AG04450 (cell line): ENCODE data around the gene HAT1. TPM values are rescaled to one million over a fixed set of nuclear protein-coding genes. Genes with fewer than 3 reads are reported as not detected.

Experiments used
- CTCF ChIA-PET: fragments of 300-600, 350-600 bp; formaldehyde crosslinking; extraction: SDS; loops from one replicate; lab custom pipeline; 2022; ENCODE audit warnings: antibody characterized with exemption, inconsistent platforms; lab: Charles Lee
- POLR2A ChIA-PET: fragments of 350-600 bp; formaldehyde crosslinking; extraction: SDS; loops from one replicate; lab custom pipeline; 2021; ENCODE audit warnings: antibody characterized with exemption, inconsistent platforms; lab: Yijun Ruan, JAX
- DNase-seq: peaks from one replicate; pipeline ENCODE4 v3.0.0-alpha.2; 2011; ENCODE audit warnings: low read depth, low spot score
- H3K27ac ChIP-seq: one replicate; pipeline ENCODE4 v1.5.1; 2012; ENCODE audit warnings: low read depth, low read length, control low read depth
- H3K27me3 ChIP-seq: one replicate; pipeline ENCODE4 v1.6.0; 2012; ENCODE audit warnings: low read length; ENCODE audit not compliant: control insufficient read depth, insufficient read depth
- H3K4me3 ChIP-seq: 2 replicates; pipeline ENCODE4 v1.5.1; 2011; ENCODE audit warnings: mild to moderate bottlenecking, low read depth, low read length, control low read depth
- H3K9me3 ChIP-seq: 2 replicates; pipeline ENCODE4 v1.5.1; 2012; ENCODE audit warnings: low read length; ENCODE audit not compliant: control insufficient read depth, insufficient read depth
- polyA plus RNA-seq: library from polyadenylated mRNA; depleted of rRNA; stranded (reverse); fragments of >200 nt; gene quantifications from 2 replicates; pipeline ENCODE4 v1.2.3, GENCODE V29; 2011
- TF ChIP-seq, protein P1 (sequence below): IDR thresholded peaks from 2 replicates; pipeline ENCODE4 v1.5.1; 2011; ENCODE audit warnings: low read depth, low read length, control low read depth, inconsistent platforms

HAT1 gene
- polyA plus RNA-seq, 1 experiment = 56.0 TPM

DNA sequence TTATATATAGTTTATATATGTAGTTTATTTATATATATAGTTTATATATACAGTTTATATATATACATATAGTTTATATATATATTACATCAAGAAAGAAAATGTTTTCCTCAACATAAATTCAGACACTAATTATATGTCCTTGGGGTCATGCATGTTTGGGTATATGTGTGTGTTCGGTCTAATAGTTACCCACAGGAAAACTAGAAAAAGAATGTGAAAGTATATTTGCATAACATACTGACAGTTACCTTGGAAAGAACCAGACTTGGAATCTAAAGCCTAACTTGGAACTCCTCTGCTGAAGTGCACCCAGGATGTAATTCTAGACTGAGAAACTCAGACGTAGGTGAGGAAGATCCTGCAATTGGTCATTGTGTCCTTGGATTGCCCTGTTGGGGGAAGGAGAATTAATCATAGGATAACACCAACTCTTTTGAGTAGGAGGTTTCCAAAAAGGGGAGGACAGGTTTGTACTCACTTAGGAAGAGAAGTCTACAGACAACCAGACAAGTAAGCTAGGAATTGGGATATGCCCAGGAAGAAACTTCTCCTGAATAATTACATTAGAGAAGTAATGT, 19.3 kb upstream of the HAT1 start:
- no peak for DNase-seq
- no peak overlapping the region for H3K4me3 ChIP-seq
- peaks cover 3% of the 10 kb centered on the region for H3K27me3 ChIP-seq
- TF ChIP-seq, protein P1, sequence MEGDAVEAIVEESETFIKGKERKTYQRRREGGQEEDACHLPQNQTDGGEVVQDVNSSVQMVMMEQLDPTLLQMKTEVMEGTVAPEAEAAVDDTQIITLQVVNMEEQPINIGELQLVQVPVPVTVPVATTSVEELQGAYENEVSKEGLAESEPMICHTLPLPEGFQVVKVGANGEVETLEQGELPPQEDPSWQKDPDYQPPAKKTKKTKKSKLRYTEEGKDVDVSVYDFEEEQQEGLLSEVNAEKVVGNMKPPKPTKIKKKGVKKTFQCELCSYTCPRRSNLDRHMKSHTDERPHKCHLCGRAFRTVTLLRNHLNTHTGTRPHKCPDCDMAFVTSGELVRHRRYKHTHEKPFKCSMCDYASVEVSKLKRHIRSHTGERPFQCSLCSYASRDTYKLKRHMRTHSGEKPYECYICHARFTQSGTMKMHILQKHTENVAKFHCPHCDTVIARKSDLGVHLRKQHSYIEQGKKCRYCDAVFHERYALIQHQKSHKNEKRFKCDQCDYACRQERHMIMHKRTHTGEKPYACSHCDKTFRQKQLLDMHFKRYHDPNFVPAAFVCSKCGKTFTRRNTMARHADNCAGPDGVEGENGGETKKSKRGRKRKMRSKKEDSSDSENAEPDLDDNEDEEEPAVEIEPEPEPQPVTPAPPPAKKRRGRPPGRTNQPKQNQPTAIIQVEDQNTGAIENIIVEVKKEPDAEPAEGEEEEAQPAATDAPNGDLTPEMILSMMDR = no peak
- H3K9me3 ChIP-seq = peaks cover 4% of the 10 kb centered on the region; the same call in 1 of the 2 replicates
- ChIA-PET POLR2A (no interaction called here), CTCF (no interaction called here)
- H3K27ac ChIP-seq = no peak overlapping the region

DNA sequence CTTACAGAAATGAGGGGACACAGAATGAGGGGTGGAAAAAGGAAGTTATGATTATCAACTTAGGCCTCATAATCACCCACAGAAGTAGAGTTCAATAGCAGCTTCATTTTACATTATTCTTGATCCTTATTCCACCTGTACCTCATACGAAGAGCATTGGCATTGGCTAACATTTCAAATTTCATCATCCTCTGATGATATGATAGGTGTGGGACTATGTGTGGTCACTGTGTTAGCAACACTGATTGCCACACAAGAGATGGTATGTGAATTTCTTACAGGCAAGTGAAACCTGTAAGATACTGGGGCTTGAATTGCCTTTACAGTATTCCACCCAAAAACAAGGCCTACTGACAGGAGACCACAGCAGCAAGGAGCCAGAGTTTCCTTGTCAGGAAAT, 14.0 kb upstream of the HAT1 start:
- ChIA-PET POLR2A (no interaction called here), CTCF (no interaction called here)
- TF ChIP-seq, protein P1 = no peak
- DNase-seq = no peak
- Histone ChIP-seq H3K27ac (no peak overlapping the region), H3K27me3 (peaks cover 3% of the 10 kb centered on the region), H3K4me3 (no peak overlapping the region), H3K9me3 (no peaks in the 10 kb centered on the region)

DNA sequence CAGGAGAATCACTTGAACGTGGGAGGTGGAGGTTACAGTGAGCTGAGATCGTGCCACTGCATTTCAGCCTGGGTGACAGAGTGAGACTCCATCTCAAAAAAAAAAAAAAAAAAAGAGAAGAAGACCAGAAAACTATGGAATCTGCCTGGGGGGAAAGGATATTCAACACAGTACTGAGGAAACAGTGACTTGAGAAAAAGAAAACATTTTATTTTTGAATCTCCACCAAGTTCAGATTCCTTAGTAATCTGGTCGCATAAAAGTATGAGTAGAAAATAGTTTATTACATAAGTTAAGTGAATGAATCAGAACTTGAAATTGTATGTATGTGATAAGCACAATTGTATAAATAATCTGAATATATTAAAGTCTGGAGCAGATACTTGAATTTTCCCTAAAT, 13.0 kb upstream of the HAT1 start:
- DNase-seq = no peak
- TF ChIP-seq, protein P1 = no peak
- ChIA-PET POLR2A (no interaction called here), CTCF (no interaction called here)
- Histone ChIP-seq H3K4me3 (no peak overlapping the region), H3K9me3 (no peaks in the 10 kb centered on the region), H3K27me3 (no peaks in the 10 kb centered on the region), H3K27ac (no peak overlapping the region)

DNA sequence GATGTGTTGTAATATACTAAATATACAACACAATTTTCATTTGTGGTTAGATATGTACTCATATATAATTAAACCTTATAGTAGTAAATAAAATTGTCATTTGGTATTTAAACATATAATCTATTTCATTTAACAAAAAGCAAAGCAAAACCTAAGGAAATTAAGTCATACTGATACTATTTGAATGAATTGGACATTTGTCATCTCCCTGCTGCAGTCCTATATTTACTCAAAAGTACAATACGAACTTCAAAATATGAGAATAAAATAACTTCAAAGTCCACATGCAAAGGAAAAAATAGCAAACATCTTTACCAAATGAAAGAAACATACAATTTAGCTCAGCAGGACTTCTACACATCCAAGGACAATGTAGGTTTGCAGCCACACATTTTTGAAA, 11.8 kb upstream of the HAT1 start:
- H3K9me3 ChIP-seq = no peaks in the 10 kb centered on the region
- H3K27ac ChIP-seq = no peak overlapping the region
- H3K27me3 ChIP-seq = no peaks in the 10 kb centered on the region
- TF ChIP-seq, protein P1 = no peak
- H3K4me3 ChIP-seq = no peak overlapping the region
- POLR2A ChIA-PET = no interaction called here
- CTCF ChIA-PET = no interaction called here
- DNase-seq = no peak

DNA sequence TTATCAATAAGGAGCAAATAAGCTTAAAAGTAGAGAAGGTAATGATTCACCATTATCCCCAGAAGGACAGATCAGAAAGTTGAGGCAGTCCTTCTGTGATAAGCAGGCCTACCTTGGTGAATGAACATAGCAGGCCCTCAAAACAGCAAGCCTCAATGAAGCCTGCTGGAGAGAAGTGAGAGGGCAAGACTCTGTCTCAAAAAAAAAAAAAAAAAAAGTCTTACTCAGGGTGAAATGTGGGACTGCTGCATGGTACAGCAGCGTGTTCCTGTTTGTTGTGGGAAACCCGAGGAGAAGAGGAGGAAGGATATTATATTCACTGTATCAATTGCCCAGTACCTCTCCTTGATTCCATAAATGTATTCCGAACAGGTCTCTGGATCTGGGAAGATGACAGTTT, 8.7 kb upstream of the HAT1 start:
- CTCF ChIA-PET = no interaction called here
- Histone ChIP-seq H3K27me3 (no peaks in the 10 kb centered on the region), H3K4me3 (no peak overlapping the region), H3K27ac (no peak overlapping the region), H3K9me3 (no peaks in the 10 kb centered on the region)
- TF ChIP-seq, protein P1 = no peak
- DNase-seq = no peak
- POLR2A ChIA-PET = interaction anchor here (0.7 kb wide), 1 partner anchor 9 kb away, joined by 3 read pairs; the partner anchor contains the start of gene HAT1
